K562 (cell line): ENCODE results near the gene ZFP62. TPM values are rescaled to one million over a fixed set of nuclear protein-coding genes. Genes with fewer than 3 reads are reported as not detected.

ENCODE experiments used
- ATAC-seq: fragments of 200-7000 bp; cut with Tn5 transposase; 3 replicates; pipeline ENCODE4 v1.9.1; 2020; ENCODE audit warnings: moderate library complexity
- BruUV-seq: library from RNA; stranded (reverse); fragments of 400-500 nt; replicated peaks from 2 replicates; lab custom pipeline; 2021; lab: Mats Ljungman, UMichigan
- CTCF ChIA-PET: fragments of 300-600 bp; formaldehyde crosslinking; extraction: SDS; loops from one replicate; lab custom pipeline; 2021; ENCODE audit warnings: low intra/inter-chr PET ratio; lab: Yijun Ruan, JAX
- POLR2A ChIA-PET: fragments of 300-600, 350-650 bp; sonication (Branson Sonifier 250); formaldehyde crosslinking; extraction: SDS; loops from one replicate; lab custom pipeline; 2021; ENCODE audit warnings: antibody characterized with exemption, inconsistent platforms; lab: Yijun Ruan, JAX
- DNase-seq, 4 experiments: peaks; one replicate each; pipeline versions ENCODE4 v3.0.0 to v3.0.0-alpha.2; 2011 to 2018; ENCODE audit warnings: low spot score in 3 of 4, mixed read lengths in 3 of 4; ENCODE audit errors: extremely low read depth in 1 of 4
- FAIRE-seq: peaks from 2 replicates; lab custom pipeline; 2011; peaks lifted over from hg19 to GRCh38; lab: Jason Lieb, UNC
- H2AFZ ChIP-seq: 2 replicates; pipeline ENCODE4 v1.6.0; 2011; ENCODE audit warnings: low read depth, low read length, control low read depth, inconsistent platforms
- H3K27ac ChIP-seq: fragments of 200-600 bp; 3 replicates; pipeline ENCODE4 v1.8.0; 2011; ENCODE audit warnings: low read depth, mild to moderate bottlenecking, control low read depth, inconsistent platforms, low read length, moderate library complexity, mixed read lengths; ENCODE audit errors: extremely low read depth
- H3K27me3 ChIP-seq, 2 experiments: fragments of 300-600 bp in 1 of 2; 2 replicates in 1 of 2; 3 replicates in 1 of 2; pipeline versions ENCODE4 v1.6.0 to v1.8.0; 2011; ENCODE audit warnings: inconsistent platforms in 2 of 2, low read length in 2 of 2, mild to moderate bottlenecking in 1 of 2, mixed read lengths in 1 of 2, moderate library complexity in 1 of 2; ENCODE audit not compliant: control insufficient read depth in 2 of 2, insufficient read depth in 2 of 2
- H3K36me3 ChIP-seq: fragments of 300-600 bp; 3 replicates; pipeline ENCODE4 v1.8.0; 2011; ENCODE audit warnings: mild to moderate bottlenecking, low read length, inconsistent platforms; ENCODE audit not compliant: control insufficient read depth, insufficient read depth
- H3K4me1 ChIP-seq, 2 experiments: fragments of 200-600 bp in 1 of 2; replicated peaks in 1 of 2; 2 replicates in 1 of 2; 3 replicates in 1 of 2; pipeline versions ENCODE4 v1.5.1 to v1.8.0; 2011; ENCODE audit warnings: inconsistent platforms in 2 of 2, low read length in 2 of 2, mild to moderate bottlenecking in 1 of 2, mixed read lengths in 1 of 2, moderate library complexity in 1 of 2; ENCODE audit not compliant: control insufficient read depth in 2 of 2, insufficient read depth in 2 of 2
- H3K4me2 ChIP-seq: 2 replicates; pipeline ENCODE4 v1.6.1; 2011; ENCODE audit warnings: low read length, control low read depth, inconsistent platforms, mixed read lengths; ENCODE audit not compliant: insufficient read depth
- H3K4me3 ChIP-seq: fragments of 200-600 bp; sonication (generic), shearing (Covaris generic); 2 replicates; pipeline ENCODE4 v1.5.1; 2016; ENCODE audit warnings: control low read depth, inconsistent platforms
- H3K79me2 ChIP-seq: fragments of 200-600 bp; 3 replicates; pipeline ENCODE4 v1.8.0; 2011; ENCODE audit warnings: low read length, inconsistent platforms; ENCODE audit not compliant: control insufficient read depth, insufficient read depth
- H3K9ac ChIP-seq, 2 experiments: 2 replicates each; pipeline versions ENCODE4 v1.6.0 to v1.6.1; 2011; ENCODE audit warnings: low read depth in 2 of 2, low read length in 2 of 2, control low read depth in 1 of 2, inconsistent platforms in 1 of 2, mild to moderate bottlenecking in 1 of 2, mixed read lengths in 1 of 2; ENCODE audit not compliant: insufficient read depth in 1 of 2
- H3K9me1 ChIP-seq: one replicate; pipeline ENCODE4 v1.6.0; 2011; ENCODE audit warnings: inconsistent platforms, mild to moderate bottlenecking, low read length, moderate library complexity; ENCODE audit not compliant: control insufficient read depth, insufficient read depth
- H3K9me3 ChIP-seq: replicated peaks from 2 replicates; pipeline ENCODE4 v1.5.1; 2011; ENCODE audit warnings: low read depth, low read length, inconsistent platforms; ENCODE audit not compliant: control insufficient read depth, insufficient read depth
- H4K20me1 ChIP-seq: replicated peaks from 2 replicates; pipeline ENCODE4 v1.6.1; 2011; ENCODE audit warnings: low read length, inconsistent platforms, mixed read lengths; ENCODE audit not compliant: control insufficient read depth, insufficient read depth
- CTCFL ChIP-seq: IDR thresholded peaks from 2 replicates; pipeline ENCODE4 v1.6.1; 2011; ENCODE audit warnings: borderline replicate concordance, low read depth, mild to moderate bottlenecking, moderate library complexity, low read length; ENCODE audit not compliant: insufficient read depth, poor library complexity, severe bottlenecking
- ID3 ChIP-seq, 2 experiments: fragments of 250-450 bp in 1 of 2; fragments of 450-650 bp in 1 of 2; sonication (Bioruptor Pico) in 1 of 2; IDR thresholded peaks; 2 replicates each; pipeline versions ENCODE4 v1.6.1 to v1.8.0; 2016 to 2021; ENCODE audit warnings: mild to moderate bottlenecking in 2 of 2, moderate library complexity in 2 of 2, missing compliant biosample characterization in 1 of 2, missing genetic modification characterization in 1 of 2
- L3MBTL2 ChIP-seq: fragments of 450-650 bp; IDR thresholded peaks from 2 replicates; pipeline ENCODE4 v1.6.1; 2016; ENCODE audit warnings: mild to moderate bottlenecking, moderate library complexity
- PBX2 ChIP-seq, 2 experiments: IDR thresholded peaks in 1 of 2; conservative IDR thresholded peaks in 1 of 2; 2 replicates each; pipeline ENCODE4 v1.6.1; 2016; ENCODE audit warnings: low read depth in 2 of 2, mild to moderate bottlenecking in 1 of 2, missing compliant biosample characterization in 1 of 2, missing genetic modification characterization in 1 of 2, moderate library complexity in 1 of 2
- POLR2H ChIP-seq: IDR thresholded peaks from 2 replicates; pipeline ENCODE4 v1.6.1; 2016; ENCODE audit warnings: missing genetic modification characterization, low read depth, mild to moderate bottlenecking, control low read depth, missing compliant biosample characterization, moderate library complexity
- RAD21 ChIP-seq, 2 experiments: fragments of 250-450 bp in 1 of 2; fragments of 450-650 bp in 1 of 2; sonication (Bioruptor Pico) in 1 of 2; formaldehyde crosslinking in 1 of 2; IDR thresholded peaks in 1 of 2; conservative IDR thresholded peaks in 1 of 2; 2 replicates each; pipeline versions ENCODE4 v1.4.0 to v1.8.0; 2020 to 2022; ENCODE audit warnings: mild to moderate bottlenecking in 2 of 2, moderate library complexity in 1 of 2
- RCOR1 ChIP-seq, 2 experiments: IDR thresholded peaks; 2 replicates each; pipeline ENCODE4 v1.6.1; 2012; ENCODE audit warnings: low read depth in 2 of 2, low read length in 2 of 2, borderline replicate concordance in 1 of 2, improper control_type of control experiment in 1 of 2
- RUNX1 ChIP-seq: sonication (generic); IDR thresholded peaks from 2 replicates; pipeline ENCODE4 v1.6.1; 2016; ENCODE audit warnings: antibody characterized with exemption, low read depth
- ZEB2 ChIP-seq: fragments of 450-650 bp; IDR thresholded peaks from 2 replicates; pipeline ENCODE4 v1.6.1; 2016
- WGBS: fragments of 100-300 bp; shearing (Covaris generic); methylation state at CpG from one replicate; pipeline ENCODE4 v1.1.6; 2016; ENCODE audit warnings: low coverage, mixed read lengths; ENCODE audit not compliant: insufficient coverage; ENCODE audit errors: missing lambda C conversion rate; 5-methylcytosine and 5-hydroxymethylcytosine counted together
- in situ Hi-C: fragments of 300-500 bp; cut with MboI; formaldehyde crosslinking; loops from 4 replicates; pipeline ENCODE4 v1.15.0; 2018; ENCODE audit warnings: inconsistent platforms, mixed read lengths
- intact Hi-C: fragments of 100-400 bp; cut with micrococcal nuclease; formaldehyde crosslinking; loops from 2 replicates; pipeline ENCODE4 v1.14.2; 2022
- polyA plus RNA-seq, 8 experiments: library from polyadenylated mRNA; depleted of rRNA in 4 of 8; stranded (reverse) in 5 of 8; unstranded in 3 of 8; fragments of >200 nt; fragmentation: Nextera tagmentation in 2 of 8; fragmentation: Illumina TruSeq in 1 of 8; extraction: Ambion mirVana in 2 of 8; extraction: Trizol in 1 of 8; gene quantifications; 2 replicates each; pipeline versions ENCODE4 v1.2.1 to v1.2.3, GENCODE V29; 2011 to 2014; ENCODE audit warnings: inconsistent platforms in 1 of 8, missing spikeins in 1 of 8
- total RNA-seq, 7 experiments: library from RNA; depleted of rRNA in 6 of 7; stranded (reverse); fragments of >200 nt in 6 of 7; fragmentation: Illumina TruSeq in 2 of 7; extraction: Trizol in 2 of 7; gene quantifications; 2 replicates each; pipeline versions ENCODE4 v1.2.1 to v1.2.3, GENCODE V29; 2011 to 2021; ENCODE audit warnings: low replicate concordance in 1 of 7

The ZFP62 gene
- total and polyA plus RNA-seq, 9 of the 15 experiments (the other 6 are each of a cell fraction or from before 2014, with no cell fraction given), result 12.2 to 37.5 (median 25.0) TPM

GRCh38 chr5:180815293-180815917 is 45.7 kb downstream of the ZFP62 start (continued):
- TF ChIP-seq POLR2H, result no peak
- no peak for TF ChIP-seq RUNX1

- no peaks in the 10 kb centered on the region for H3K27me3 ChIP-seq
- H3K4me1 ChIP-seq, result peaks cover 39 to 50% of the 10 kb centered on the region in 2 experiments
- DNase-seq, result peak in 1 of 4 experiments; percentile 54
- WGBS, result 53% methylated on average over 5 of the region's 5 CpGs
- BruUV-seq, result no TSS peak
- peak overlapping the region; percentile 26; the same call in 1 of the 2 replicates for H2AFZ ChIP-seq
- ChIA-PET CTCF (interaction anchor here (1.1 kb wide), 1 partner anchor 47 kb away, joined by 3 read pairs; the partner anchor contains the start of gene ZFP62), POLR2A (interaction anchor here (0.6 to 1.4 kb wide), 3 partner anchors 10 to 17 kb away, joined by 3 to 7 read pairs (median 3); no protein-coding TSS in a partner anchor)
- peak; percentile 90 for FAIRE-seq
- in situ Hi-C loops (no loop called here), intact Hi-C loops (no loop called here)
- H3K79me2 ChIP-seq, result peaks cover 29% of the 10 kb centered on the region
- H3K4me2 ChIP-seq, result no peak overlapping the region; the same call in 1 of the 2 replicates
- no peaks in the 10 kb centered on the region for H3K9me1 ChIP-seq
- H4K20me1 ChIP-seq, result no peaks in the 10 kb centered on the region
- ATAC-seq, result no peak
- peaks cover 1% of the 10 kb centered on the region; the same call in 1 of the 3 replicates for H3K36me3 ChIP-seq
- no peak overlapping the region for H3K27ac ChIP-seq
- no peak overlapping the region for H3K4me3 ChIP-seq
- no peak overlapping the region for H3K9ac ChIP-seq
- no peaks in the 10 kb centered on the region for H3K9me3 ChIP-seq
- TF ChIP-seq RCOR1 (IDR thresholded peaks at IDR 0.05; ENCODE audit: borderline replicate concordance in 1 of 2, low read depth in 2 of 2, low read length in 2 of 2), result peak in 1 of 2 experiments; percentile 28; a peak in 1 of 4 replicates
- no peak for TF ChIP-seq ID3 (CRISPR knock-in tag; IDR thresholded peaks at IDR 0.05)
- no peak for TF ChIP-seq ID3 (tag; IDR thresholded peaks at IDR 0.05)
- TF ChIP-seq RAD21 (CRISPR knock-in tag; conservative IDR thresholded peaks at IDR 0.05 in 1 of 2, IDR thresholded peaks at IDR 0.05 in 1 of 2), result peak in 1 of 2 experiments; percentile 37; a peak in 2 of 4 replicates
- no peak for TF ChIP-seq PBX2 (CRISPR knock-in tag; IDR thresholded peaks at IDR 0.05; ENCODE audit: low read depth)
- TF ChIP-seq PBX2 (tag; conservative IDR thresholded peaks at IDR 0.05; ENCODE audit: low read depth), result no peak
- TF ChIP-seq ZEB2, result peak; percentile 24; the same call in 1 of the 2 replicates
- 0 out of 2 replicates have a peak, but pooled peaks have one; percentile 13 for TF ChIP-seq L3MBTL2
- peak; percentile 68 for TF ChIP-seq CTCFL
Observed at GRCh38 chr5:180813420-180813819, 47.7 kb downstream of the ZFP62 start.
